A549 (cell line): ENCODE results near the gene CALHM6. TPM values are rescaled to one million over a fixed set of nuclear protein-coding genes. Genes with fewer than 3 reads are reported as not detected.

ENCODE experiments used
- ATAC-seq, 2 experiments: fragments of 200-7000 bp in 1 of 2; fragments of >200 bp in 1 of 2; cut with Nextera tagmentation in 1 of 2; cut with Tn5 transposase in 1 of 2; 3 replicates each; pipeline versions ENCODE4 v1.8.0 to v1.9.1; 2018 to 2020; ENCODE audit warnings: mild to moderate bottlenecking in 1 of 2, moderate library complexity in 1 of 2
- CTCF ChIA-PET: fragments of 300-600 bp; sonication (Branson Sonifier 250); formaldehyde crosslinking; extraction: SDS; loops from one replicate; lab custom pipeline; 2021; ENCODE audit warnings: antibody characterized with exemption, inconsistent platforms; lab: Yijun Ruan, JAX
- POLR2A ChIA-PET: fragments of 350-600 bp; formaldehyde crosslinking; extraction: SDS; loops from one replicate; lab custom pipeline; 2021; ENCODE audit warnings: antibody characterized with exemption, inconsistent platforms; lab: Yijun Ruan, JAX
- DNase-seq, 2 experiments: peaks; one replicate each; pipeline versions ENCODE4 v3.0.0 to v3.0.0-alpha.2; 2011 to 2016; ENCODE audit warnings: low read depth in 1 of 2, low spot score in 1 of 2
- FAIRE-seq: peaks from 2 replicates; lab custom pipeline; 2011; peaks lifted over from hg19 to GRCh38; lab: Jason Lieb, UNC
- H3K27ac ChIP-seq, 2 experiments: fragments of >200 bp; sonication (Bioruptor Twin); formaldehyde crosslinking; 3 replicates each; pipeline ENCODE4 v1.5.1; 2016 to 2017
- H3K4me1 ChIP-seq: fragments of >200 bp; sonication (Bioruptor Twin); formaldehyde crosslinking; 3 replicates; pipeline ENCODE4 v1.6.1; 2016
- H3K4me2 ChIP-seq: fragments of >200 bp; sonication (Bioruptor Twin); formaldehyde crosslinking; 3 replicates; pipeline ENCODE4 v1.6.1; 2016
- H3K4me3 ChIP-seq: fragments of >200 bp; sonication (Bioruptor Twin); formaldehyde crosslinking; 3 replicates; pipeline ENCODE4 v1.5.1; 2016
- H3K9me3 ChIP-seq: fragments of >200 bp; sonication (Bioruptor Twin); formaldehyde crosslinking; 3 replicates; pipeline ENCODE4 v1.6.1; 2016
- CBX8 ChIP-seq: fragments of 200-600 bp; sonication (generic); IDR thresholded peaks from 2 replicates; pipeline ENCODE4 v1.6.1; 2016
- CHD4 ChIP-seq: fragments of 200-600 bp; sonication (generic); IDR thresholded peaks from 2 replicates; pipeline ENCODE4 v1.6.1; 2016; ENCODE audit warnings: antibody characterized with exemption, mild to moderate bottlenecking, borderline replicate concordance
- EHMT2 ChIP-seq: fragments of 200-600 bp; sonication (generic); IDR thresholded peaks from 2 replicates; pipeline ENCODE4 v1.6.1; 2016; ENCODE audit warnings: antibody characterized with exemption, low read depth, mild to moderate bottlenecking, moderate library complexity
- ELK1 ChIP-seq: fragments of 150-350 bp; IDR thresholded peaks from 2 replicates; pipeline ENCODE4 v1.6.1; 2014; ENCODE audit warnings: low read depth, mild to moderate bottlenecking, low read length
- ESRRA ChIP-seq: fragments of 150-350 bp; IDR thresholded peaks from 2 replicates; pipeline ENCODE4 v1.6.1; 2014; ENCODE audit warnings: mild to moderate bottlenecking, low read length, borderline replicate concordance
- HMGXB4 ChIP-seq: fragments of 250-450 bp; sonication (Bioruptor Pico); IDR thresholded peaks from 2 replicates; pipeline ENCODE4 v1.5.0; 2021; ENCODE audit warnings: mild to moderate bottlenecking, moderate library complexity, borderline replicate concordance
- NPAS2 ChIP-seq: fragments of 250-450 bp; sonication (Bioruptor Pico); IDR thresholded peaks from 2 replicates; pipeline ENCODE4 v1.8.0; 2022; ENCODE audit warnings: mild to moderate bottlenecking, moderate library complexity, borderline replicate concordance
- RAD21 ChIP-seq, 2 experiments: fragments of >200 bp in 1 of 2; sonication (Bioruptor Twin) in 1 of 2; formaldehyde crosslinking in 1 of 2; IDR thresholded peaks in 1 of 2; conservative IDR thresholded peaks in 1 of 2; 2 replicates in 1 of 2; 3 replicates in 1 of 2; pipeline ENCODE4 v1.6.1; 2012 to 2018; ENCODE audit warnings: inconsistent platforms in 1 of 2
- ZSCAN20 ChIP-seq: fragments of 250-450 bp; sonication (Bioruptor Pico); IDR thresholded peaks from 2 replicates; pipeline ENCODE4 v1.8.0; 2022; ENCODE audit warnings: mild to moderate bottlenecking, moderate library complexity
- WGBS: methylation state at CpG from one replicate; pipeline ENCODE4 v1.1.6; 2017; ENCODE audit errors: missing lambda C conversion rate; 5-methylcytosine and 5-hydroxymethylcytosine counted together
- polyA plus RNA-seq, 4 experiments: library from polyadenylated mRNA; depleted of rRNA in 3 of 4; stranded (reverse); fragments of >200 nt; fragmentation: RNase III in 1 of 4; extraction: RNeasy Plus Mini Kit Qiagen cat#74134 plus additional on column Dnase treatment in 1 of 4; gene quantifications; 2 replicates in 3 of 4; 3 replicates in 1 of 4; pipeline ENCODE4 v1.2.3, GENCODE V29; 2011 to 2017
- TF ChIP-seq, protein P1 (sequence below): fragments of >200 bp; sonication (Bioruptor Twin); formaldehyde crosslinking; IDR thresholded peaks from 3 replicates; pipeline ENCODE4 v1.5.1; 2016
- TF ChIP-seq, protein P2 (sequence below): fragments of 250-450 bp; sonication (Bioruptor Pico); IDR thresholded peaks from 2 replicates; pipeline ENCODE4 v1.5.0; 2020; ENCODE audit warnings: low read depth, mild to moderate bottlenecking, moderate library complexity

The CALHM6 gene
- polyA plus RNA-seq, 2 of the 4 experiments (the other 2 are of a cell fraction): 0.31 TPM; not detected in 1

DNA sequence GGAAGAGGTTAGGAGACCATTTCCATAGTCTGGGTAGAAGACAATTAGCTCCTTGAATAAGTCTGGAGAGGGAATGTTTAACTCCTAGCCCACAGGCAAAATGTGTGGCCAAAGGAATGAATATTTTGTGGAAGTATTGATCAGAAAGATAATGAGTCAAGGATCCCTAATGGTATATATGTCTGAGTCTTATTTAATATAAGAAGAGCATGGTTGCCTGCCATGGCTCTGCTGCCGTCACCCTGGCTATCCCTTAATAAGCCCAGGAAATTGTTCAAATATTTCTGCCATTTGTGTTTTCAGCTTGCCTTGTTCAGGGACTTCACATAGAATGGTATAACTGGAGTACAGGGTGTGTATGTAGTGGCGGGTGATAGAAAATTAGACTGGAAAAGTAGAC, 18.1 kb upstream of the CALHM6 start:
- H3K27ac ChIP-seq: no peak overlapping the region
- WGBS: 95% methylated on average over 2 of the region's 2 CpGs
- CTCF ChIA-PET: interaction anchor here (1.0 kb wide), 1 partner anchor 68 kb away, joined by 3 read pairs; the partner anchor contains the start of gene CALHM5
- no peak for ATAC-seq
- no peak for TF ChIP-seq CBX8
- TF ChIP-seq, protein P1, sequence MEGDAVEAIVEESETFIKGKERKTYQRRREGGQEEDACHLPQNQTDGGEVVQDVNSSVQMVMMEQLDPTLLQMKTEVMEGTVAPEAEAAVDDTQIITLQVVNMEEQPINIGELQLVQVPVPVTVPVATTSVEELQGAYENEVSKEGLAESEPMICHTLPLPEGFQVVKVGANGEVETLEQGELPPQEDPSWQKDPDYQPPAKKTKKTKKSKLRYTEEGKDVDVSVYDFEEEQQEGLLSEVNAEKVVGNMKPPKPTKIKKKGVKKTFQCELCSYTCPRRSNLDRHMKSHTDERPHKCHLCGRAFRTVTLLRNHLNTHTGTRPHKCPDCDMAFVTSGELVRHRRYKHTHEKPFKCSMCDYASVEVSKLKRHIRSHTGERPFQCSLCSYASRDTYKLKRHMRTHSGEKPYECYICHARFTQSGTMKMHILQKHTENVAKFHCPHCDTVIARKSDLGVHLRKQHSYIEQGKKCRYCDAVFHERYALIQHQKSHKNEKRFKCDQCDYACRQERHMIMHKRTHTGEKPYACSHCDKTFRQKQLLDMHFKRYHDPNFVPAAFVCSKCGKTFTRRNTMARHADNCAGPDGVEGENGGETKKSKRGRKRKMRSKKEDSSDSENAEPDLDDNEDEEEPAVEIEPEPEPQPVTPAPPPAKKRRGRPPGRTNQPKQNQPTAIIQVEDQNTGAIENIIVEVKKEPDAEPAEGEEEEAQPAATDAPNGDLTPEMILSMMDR: no peak
- TF ChIP-seq EHMT2: no peak
- no peak for TF ChIP-seq NPAS2 (CRISPR knock-in tag)
- peaks cover 21% of the 10 kb centered on the region for H3K4me1 ChIP-seq
- H3K4me2 ChIP-seq: no peak overlapping the region
- no peaks in the 10 kb centered on the region for H3K9me3 ChIP-seq
- no peak for FAIRE-seq
- no peak for DNase-seq
- no peak overlapping the region for H3K4me3 ChIP-seq
- POLR2A ChIA-PET: no interaction called here

- FAIRE-seq: no peak
- peak; percentile 27 to 29 for DNase-seq
- Histone ChIP-seq H3K4me2 (no peak overlapping the region), H3K9me3 (no peaks in the 10 kb centered on the region), H3K4me1 (peaks cover 22% of the 10 kb centered on the region), H3K27ac (no peak overlapping the region), H3K4me3 (no peak overlapping the region)
- 3% methylated on average over 3 of the region's 3 CpGs for WGBS
- ChIA-PET CTCF (interaction anchor here (1.2 kb wide), 1 partner anchor 118 kb away, joined by 4 read pairs; no protein-coding TSS in a partner anchor), POLR2A (no interaction called here)
- ATAC-seq: peak; percentile 79; a peak in 4 of 6 replicates
- TF ChIP-seq RAD21 (conservative IDR thresholded peaks at IDR 0.05 in 1 of 2, IDR thresholded peaks at IDR 0.05 in 1 of 2): peak; percentile 16 to 26; a peak in 1 of 5 replicates
- TF ChIP-seq, protein P2, sequence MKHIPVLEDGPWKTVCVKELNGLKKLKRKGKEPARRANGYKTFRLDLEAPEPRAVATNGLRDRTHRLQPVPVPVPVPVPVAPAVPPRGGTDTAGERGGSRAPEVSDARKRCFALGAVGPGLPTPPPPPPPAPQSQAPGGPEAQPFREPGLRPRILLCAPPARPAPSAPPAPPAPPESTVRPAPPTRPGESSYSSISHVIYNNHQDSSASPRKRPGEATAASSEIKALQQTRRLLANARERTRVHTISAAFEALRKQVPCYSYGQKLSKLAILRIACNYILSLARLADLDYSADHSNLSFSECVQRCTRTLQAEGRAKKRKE: no peak
- TF ChIP-seq, protein P1: peak; percentile 41; the same call in 2 of the 3 replicates
These were observed 17.1 kb upstream of the CALHM6 start for GRCh38 chr6:116444092-116444491.

GRCh38 chr6:116444575-116444974, 16.6 kb upstream of the CALHM6 start:
- ATAC-seq (no peak), DNase-seq (no peak), FAIRE-seq (no peak)
- ChIA-PET CTCF (interaction anchor here (0.9 to 1.2 kb wide), 3 partner anchors 97 to 176 kb away, joined by 3 to 4 read pairs (median 3); no protein-coding TSS in a partner anchor), POLR2A (no interaction called here)
- peaks cover 22% of the 10 kb centered on the region for H3K4me1 ChIP-seq
- H3K27ac ChIP-seq: no peak overlapping the region
- no peak for TF ChIP-seq ZSCAN20
- no peak for TF ChIP-seq EHMT2
- no peak for TF ChIP-seq ELK1
- no peak for TF ChIP-seq ESRRA
- no peak for TF ChIP-seq CHD4
- TF ChIP-seq HMGXB4 (CRISPR knock-in tag): no peak
- no peaks in the 10 kb centered on the region for H3K9me3 ChIP-seq
- no peak overlapping the region for H3K4me3 ChIP-seq
- 69% methylated on average over 1 of the region's 1 CpG for WGBS
- no peak overlapping the region for H3K4me2 ChIP-seq
